Measurements from ENCODE around the gene GPRC5D. TPM values are rescaled to one million over a fixed set of nuclear protein-coding genes. Genes with fewer than 3 reads are reported as not detected.

GPRC5D gene
- total RNA-seq, 1 donor from 2014 or later, result not detected

- no peaks in the 10 kb centered on the region for H3K9me3 Mint-ChIP-seq
- DNase-seq (ENCODE audit: extremely low spot score, unreplicated experiment), result no peak
- peak overlapping the region; percentile 25 for H3K4me3 Mint-ChIP-seq
- peak overlapping the region; percentile 73 for H3K27ac Mint-ChIP-seq
- TF ChIP-seq CTCF (conservative IDR thresholded peaks at IDR 0.05), result no peak
- peaks cover 17% of the 10 kb centered on the region for H3K36me3 Mint-ChIP-seq
- H3K4me1 Mint-ChIP-seq (ENCODE audit: unreplicated experiment), result peaks cover 7% of the 10 kb centered on the region
- H3K27me3 Mint-ChIP-seq, result peaks cover 4% of the 10 kb centered on the region
These were observed 29.8 kb downstream of the GPRC5D start for GRCh38 chr12:12922191-12922616.

GRCh38 chr12:12919666-12920435 is 32.1 kb downstream of the GPRC5D start:
- peak overlapping the region; percentile 26 for H3K27ac Mint-ChIP-seq
- H3K4me3 Mint-ChIP-seq, result no peak overlapping the region
- H3K4me1 Mint-ChIP-seq (ENCODE audit: unreplicated experiment), result peaks cover 18% of the 10 kb centered on the region
- no peaks in the 10 kb centered on the region for H3K9me3 Mint-ChIP-seq
- peaks cover 3% of the 10 kb centered on the region for H3K27me3 Mint-ChIP-seq
- peaks cover 14% of the 10 kb centered on the region for H3K36me3 Mint-ChIP-seq
- TF ChIP-seq CTCF (conservative IDR thresholded peaks at IDR 0.05), result no peak
- no peak for DNase-seq (ENCODE audit: extremely low spot score, unreplicated experiment)

- Mint-ChIP-seq H3K9me3 (no peaks in the 10 kb centered on the region), H3K27me3 (peaks cover 6% of the 10 kb centered on the region), H3K4me1 (ENCODE audit: unreplicated experiment) (peaks cover 22% of the 10 kb centered on the region), H3K4me3 (peak overlapping the region; percentile 50), H3K27ac (peak overlapping the region; percentile 77), H3K36me3 (peaks cover 19% of the 10 kb centered on the region)
- DNase-seq (ENCODE audit: extremely low spot score, unreplicated experiment), result no peak
- no peak for TF ChIP-seq CTCF (conservative IDR thresholded peaks at IDR 0.05)
These were observed 33.1 kb downstream of the GPRC5D start for GRCh38 chr12:12918781-12919389.

- Mint-ChIP-seq H3K27me3 (peaks cover 8% of the 10 kb centered on the region), H3K4me3 (no peak overlapping the region), H3K9me3 (no peaks in the 10 kb centered on the region), H3K36me3 (peaks cover 27% of the 10 kb centered on the region), H3K4me1 (ENCODE audit: unreplicated experiment) (peaks cover 24% of the 10 kb centered on the region), H3K27ac (peak overlapping the region; percentile 75)
- no peak for TF ChIP-seq CTCF (conservative IDR thresholded peaks at IDR 0.05)
- DNase-seq (ENCODE audit: extremely low spot score, unreplicated experiment), result no peak
These were observed 34.5 kb downstream of the GPRC5D start for GRCh38 chr12:12917517-12917916.

- Mint-ChIP-seq H3K4me3 (peak overlapping the region; percentile 24), H3K36me3 (peaks cover 34% of the 10 kb centered on the region), H3K27ac (peak overlapping the region; percentile 15), H3K4me1 (ENCODE audit: unreplicated experiment) (peaks cover 21% of the 10 kb centered on the region), H3K9me3 (no peaks in the 10 kb centered on the region), H3K27me3 (peaks cover 8% of the 10 kb centered on the region)
- peak; percentile 87 for DNase-seq (ENCODE audit: extremely low spot score, unreplicated experiment)
- TF ChIP-seq CTCF (conservative IDR thresholded peaks at IDR 0.05), result peak; percentile 99
These were observed 35.6 kb downstream of the GPRC5D start for GRCh38 chr12:12916135-12916944.

Data from type B pancreatic cell (in vitro differentiated cells).